IMR-90 (cell line): ENCODE data around the gene MB. TPM values are rescaled to one million over a fixed set of nuclear protein-coding genes. Genes with fewer than 3 reads are reported as not detected.

Source experiments
- ATAC-seq: fragments of 200-7000 bp; cut with Tn5 transposase; 2 replicates; pipeline ENCODE4 v1.9.1; 2020; ENCODE audit warnings: low read depth, mild to moderate bottlenecking, moderate library complexity
- BruUV-seq: library from RNA; stranded (reverse); fragments of 400-500 nt; replicated peaks from 2 replicates; lab custom pipeline; 2021; lab: Mats Ljungman, UMichigan
- CTCF ChIA-PET: fragments of 300-600 bp; formaldehyde crosslinking; extraction: SDS; loops from one replicate; lab custom pipeline; 2021; ENCODE audit warnings: antibody characterized with exemption; lab: Yijun Ruan, JAX
- POLR2A ChIA-PET: fragments of 300-600 bp; sonication (Branson Sonifier 250); formaldehyde crosslinking; loops from one replicate; lab custom pipeline; 2022; ENCODE audit warnings: antibody characterized with exemption; ENCODE audit not compliant: unreplicated experiment; lab: Charles Lee
- DNase-seq: peaks from one replicate; pipeline ENCODE4 v3.0.0; 2013
- H2AFZ ChIP-seq: replicated peaks from 2 replicates; pipeline ENCODE3; 2013; ENCODE audit warnings: low read length, mild to moderate bottlenecking; ENCODE audit not compliant: poor library complexity
- H2AK5ac ChIP-seq: 2 replicates; pipeline ENCODE4 v1.6.1; 2013; ENCODE audit warnings: low read depth, low read length, inconsistent platforms
- H2AK9ac ChIP-seq: replicated peaks from 2 replicates; pipeline ENCODE3; 2013; ENCODE audit warnings: mild to moderate bottlenecking, low read depth, low read length, moderate library complexity; ENCODE audit not compliant: poor library complexity
- H2BK120ac ChIP-seq: 2 replicates; pipeline ENCODE4 v1.6.1; 2013; ENCODE audit warnings: low read depth, low read length, inconsistent platforms
- H2BK15ac ChIP-seq: 3 replicates; pipeline ENCODE4 v1.6.1; 2013; ENCODE audit warnings: low read depth, low read length, inconsistent platforms
- H2BK20ac ChIP-seq: 2 replicates; pipeline ENCODE4 v1.6.1; 2013; ENCODE audit warnings: low read depth, mild to moderate bottlenecking, inconsistent platforms, low read length, moderate library complexity
- H2BK5ac ChIP-seq: 2 replicates; pipeline ENCODE4 v1.6.1; 2013; ENCODE audit warnings: mild to moderate bottlenecking, low read depth, low read length, inconsistent platforms; ENCODE audit not compliant: poor library complexity, severe bottlenecking
- H3K14ac ChIP-seq: replicated peaks from 2 replicates; pipeline ENCODE4 v1.6.1; 2013; ENCODE audit warnings: low read depth, low read length, inconsistent platforms
- H3K18ac ChIP-seq: 2 replicates; pipeline ENCODE4 v1.6.1; 2013; ENCODE audit warnings: low read depth, low read length, control low read depth
- H3K23ac ChIP-seq: 2 replicates; pipeline ENCODE4 v1.6.1; 2013; ENCODE audit warnings: low read depth, low read length, inconsistent platforms
- H3K27ac ChIP-seq: 2 replicates; pipeline ENCODE4 v1.5.1; 2013; ENCODE audit warnings: mild to moderate bottlenecking, control low read depth, low read length; ENCODE audit not compliant: insufficient read depth
- H3K27me3 ChIP-seq: 2 replicates; pipeline ENCODE4 v1.6.1; 2013; ENCODE audit warnings: low read length; ENCODE audit not compliant: control insufficient read depth, insufficient read depth
- H3K36me3 ChIP-seq: 2 replicates; pipeline ENCODE4 v1.6.1; 2013; ENCODE audit warnings: low read length, mixed read lengths; ENCODE audit not compliant: control insufficient read depth, insufficient read depth
- H3K4ac ChIP-seq: 2 replicates; pipeline ENCODE4 v1.6.1; 2013; ENCODE audit warnings: low read depth, low read length, inconsistent platforms
- H3K4me1 ChIP-seq: 2 replicates; pipeline ENCODE4 v1.6.1; 2013; ENCODE audit warnings: low read length, mixed read lengths; ENCODE audit not compliant: control insufficient read depth, insufficient read depth
- H3K4me2 ChIP-seq: 2 replicates; pipeline ENCODE4 v1.6.1; 2013; ENCODE audit warnings: low read depth, mild to moderate bottlenecking, control low read depth, low read length, moderate library complexity
- H3K4me3 ChIP-seq: 2 replicates; pipeline ENCODE4 v1.5.1; 2013; ENCODE audit warnings: low read depth, mild to moderate bottlenecking, control low read depth, low read length, moderate library complexity; ENCODE audit not compliant: insufficient read depth
- H3K56ac ChIP-seq: 2 replicates; pipeline ENCODE4 v1.6.1; 2013; ENCODE audit warnings: low read length, inconsistent platforms; ENCODE audit not compliant: insufficient read depth; ENCODE audit errors: extremely low read depth
- H3K79me1 ChIP-seq, 2 experiments: 2 replicates each; pipeline ENCODE4 v1.6.1; 2013; ENCODE audit warnings: low read length in 2 of 2, inconsistent platforms in 1 of 2, low read depth in 1 of 2
- H3K9ac ChIP-seq: 2 replicates; pipeline ENCODE4 v1.6.1; 2013; ENCODE audit warnings: low read depth, low read length, control low read depth
- H3K9me1 ChIP-seq: 2 replicates; pipeline ENCODE4 v1.6.1; 2013; ENCODE audit warnings: low read length, inconsistent platforms; ENCODE audit not compliant: insufficient read depth
- H3K9me3 ChIP-seq: 2 replicates; pipeline ENCODE4 v1.6.1; 2013; ENCODE audit warnings: low read length; ENCODE audit not compliant: control insufficient read depth, insufficient read depth
- H4K20me1 ChIP-seq: 2 replicates; pipeline ENCODE4 v1.6.1; 2013; ENCODE audit warnings: low read length, inconsistent platforms; ENCODE audit not compliant: insufficient read depth
- H4K5ac ChIP-seq: 2 replicates; pipeline ENCODE4 v1.6.1; 2013; ENCODE audit warnings: mild to moderate bottlenecking, low read depth, low read length, control low read depth
- H4K8ac ChIP-seq, 2 experiments: 2 replicates each; pipeline ENCODE4 v1.6.1; 2013; ENCODE audit warnings: low read depth in 2 of 2, low read length in 2 of 2, control low read depth in 1 of 2, inconsistent platforms in 1 of 2
- H4K91ac ChIP-seq: 2 replicates; pipeline ENCODE4 v1.6.1; 2013; ENCODE audit warnings: low read depth, low read length, inconsistent platforms; ENCODE audit not compliant: insufficient read depth
- BHLHE40 ChIP-seq: fragments of 150-350 bp; IDR thresholded peaks from 2 replicates; pipeline ENCODE4 v1.6.1; 2016; ENCODE audit warnings: mild to moderate bottlenecking, low read depth, low read length
- CEBPB ChIP-seq: IDR thresholded peaks from 2 replicates; pipeline ENCODE4 v1.6.1; 2012; ENCODE audit warnings: low read depth, low read length, improper control_type of control experiment
- CHD1 ChIP-seq: IDR thresholded peaks from 2 replicates; pipeline ENCODE4 v1.6.1; 2012; ENCODE audit warnings: low read depth, low read length, improper control_type of control experiment
- CTCF ChIP-seq: conservative IDR thresholded peaks from 2 replicates; pipeline ENCODE4 v1.5.1; 2012; ENCODE audit warnings: mild to moderate bottlenecking, low read depth, low read length, improper control_type of control experiment
- ELK1 ChIP-seq: fragments of 150-350 bp; IDR thresholded peaks from 2 replicates; pipeline ENCODE4 v1.6.1; 2016; ENCODE audit warnings: low read depth, mild to moderate bottlenecking, low read length, moderate library complexity, borderline replicate concordance
- FOS ChIP-seq: fragments of 150-350 bp; IDR thresholded peaks from 2 replicates; pipeline ENCODE4 v1.6.1; 2016; ENCODE audit warnings: low read depth, low read length
- MAFK ChIP-seq: IDR thresholded peaks from 2 replicates; pipeline ENCODE4 v1.6.1; 2012; ENCODE audit warnings: low read depth, low read length, improper control_type of control experiment
- MAZ ChIP-seq: IDR thresholded peaks from 2 replicates; pipeline ENCODE4 v1.6.1; 2012; ENCODE audit warnings: low read depth, mild to moderate bottlenecking, low read length, improper control_type of control experiment, moderate library complexity, borderline replicate concordance
- MXI1 ChIP-seq: IDR thresholded peaks from 2 replicates; pipeline ENCODE4 v1.6.1; 2012; ENCODE audit warnings: low read depth, mild to moderate bottlenecking, low read length, moderate library complexity, borderline replicate concordance
- NFE2L2 ChIP-seq: fragments of 150-350 bp; IDR thresholded peaks from 2 replicates; pipeline ENCODE4 v1.6.1; 2016; ENCODE audit warnings: low read depth, mild to moderate bottlenecking, low read length
- RAD21 ChIP-seq: IDR thresholded peaks from 2 replicates; pipeline ENCODE4 v1.6.1; 2012; ENCODE audit warnings: low read length, improper control_type of control experiment
- RCOR1 ChIP-seq: IDR thresholded peaks from 2 replicates; pipeline ENCODE4 v1.6.1; 2012; ENCODE audit warnings: mild to moderate bottlenecking, low read length, improper control_type of control experiment; ENCODE audit not compliant: insufficient replicate concordance
- RFX5 ChIP-seq: IDR thresholded peaks from 2 replicates; pipeline ENCODE4 v1.8.0; 2012; ENCODE audit warnings: low read depth, mild to moderate bottlenecking, low read length, moderate library complexity
- SMC3 ChIP-seq: fragments of 150-350 bp; IDR thresholded peaks from 2 replicates; pipeline ENCODE4 v1.6.1; 2016; ENCODE audit warnings: low read depth, mild to moderate bottlenecking, antibody characterized with exemption, low read length, moderate library complexity
- WGBS, 2 experiments: methylation state at CpG; one replicate each; pipeline versions ENCODE4 v1.1.5 to v1.1.7; 2013; ENCODE audit warnings: missing lambda C conversion rate in 2 of 2; ENCODE audit not compliant: insufficient read length in 1 of 2; ENCODE audit errors: extremely low coverage in 2 of 2; 5-methylcytosine and 5-hydroxymethylcytosine counted together
- dilution Hi-C: fragments of 300-500 bp; cut with HindIII; formaldehyde crosslinking; loops from one replicate; pipeline ENCODE4 v1.14.3; 2018; ENCODE audit warnings: low sequenced_read_pairs; ENCODE audit not compliant: unreplicated experiment
- in situ Hi-C: fragments of 300-500 bp; cut with MboI; formaldehyde crosslinking; loops from 3 replicates; pipeline ENCODE4 v1.14.3; 2019; ENCODE audit warnings: low sequenced_read_pairs, inconsistent platforms, mixed read lengths
- intact Hi-C: fragments of 100-400 bp; cut with micrococcal nuclease; formaldehyde crosslinking; loops from 2 replicates; pipeline ENCODE4 v1.10.0; 2022
- polyA plus RNA-seq, 3 experiments: library from polyadenylated mRNA; depleted of rRNA; stranded (reverse); fragments of >200 nt; gene quantifications; 2 replicates each; pipeline ENCODE4 v1.2.3, GENCODE V29; 2012; ENCODE audit warnings: low replicate concordance in 1 of 3
- total RNA-seq: library from RNA; depleted of rRNA; stranded (reverse); fragments of >200 nt; gene quantifications from 2 replicates; pipeline ENCODE4 v1.2.3, GENCODE V29; 2012
- TF ChIP-seq, protein P1 (sequence below): fragments of 150-350 bp; IDR thresholded peaks from 2 replicates; pipeline ENCODE4 v1.6.1; 2017; ENCODE audit warnings: mild to moderate bottlenecking, antibody characterized with exemption, low read length, low read depth

Gene MB
- total and polyA plus RNA-seq, 2 of the 4 experiments (the other 2 are of a cell fraction), result not detected

DNA sequence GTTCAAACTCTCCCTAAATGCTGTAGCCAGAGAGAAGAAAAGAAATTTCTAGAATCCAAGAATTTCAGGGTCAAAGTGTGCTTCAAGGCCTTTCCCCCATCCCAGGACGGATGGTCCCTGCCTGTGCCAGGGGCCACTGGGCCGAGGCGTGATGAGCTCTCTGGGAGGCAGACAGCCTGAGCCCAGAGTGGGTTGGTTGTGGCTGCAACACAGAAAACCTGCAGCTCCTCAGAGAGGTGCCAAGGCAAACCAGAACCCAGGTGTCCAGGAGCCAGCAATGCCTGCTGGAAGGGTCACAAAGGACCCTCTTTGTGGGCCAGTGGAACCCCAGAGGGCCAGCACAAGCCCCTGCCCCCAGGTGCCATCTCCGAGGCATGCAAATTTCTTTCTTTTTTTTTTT lies 28.5 kb upstream of the MB start:
- Histone ChIP-seq H2AFZ (no peak overlapping the region), H3K14ac (0 out of 2 replicates have a peak overlapping the region, but pooled peaks have one; percentile 32), H2AK9ac (no peak overlapping the region), H2BK15ac (0 out of 3 replicates have a peak overlapping the region, but pooled peaks have one; percentile 30), H3K4me1 (peaks cover 16% of the 10 kb centered on the region), H3K23ac (no peak overlapping the region), H4K5ac (0 out of 2 replicates have a peak overlapping the region, but pooled peaks have one; percentile 9), H3K4me3 (no peak overlapping the region), H3K56ac (no peak overlapping the region), H3K4ac (0 out of 2 replicates have a peak overlapping the region, but pooled peaks have one; percentile 64), H4K8ac (no peak overlapping the region), H3K27me3 (no peaks in the 10 kb centered on the region), H3K9me3 (no peaks in the 10 kb centered on the region), H2BK20ac (no peak overlapping the region; the same call in none of the 2 replicates), H3K36me3 (0 out of 2 replicates have a peak, but pooled peaks cover 2% of the 10 kb centered on the region), H3K27ac (no peak overlapping the region), H3K9me1 (peaks cover 14% of the 10 kb centered on the region), H3K4me2 (no peak overlapping the region), H3K18ac (peak overlapping the region; percentile 10; the same call in 1 of the 2 replicates), H4K20me1 (no peaks in the 10 kb centered on the region), H4K91ac (no peak overlapping the region), H2BK120ac (peak overlapping the region; percentile 21; the same call in 1 of the 2 replicates), H3K79me1 (peaks cover 8 to 22% of the 10 kb centered on the region in 2 experiments), H2BK5ac (no peak overlapping the region), H3K9ac (no peak overlapping the region), H2AK5ac (peak overlapping the region; percentile 78)
- in situ Hi-C loops, result no loop called here
- ChIA-PET POLR2A (no interaction called here), CTCF (interaction anchor here (0.6 kb wide), 1 partner anchor 15 kb away, joined by 6 read pairs; no protein-coding TSS in a partner anchor)
- BruUV-seq, result no TSS peak
- WGBS, 2 experiments, result no CpG with 5 or more reads among the region's 4 CpGs
- dilution Hi-C loops, result no loop called here
- intact Hi-C loops, result loop anchor here (5.0 kb wide), 2 partner anchors 97 to 192 kb away; no protein-coding TSS in a partner anchor
- no peak for ATAC-seq
- TF ChIP-seq ELK1 (no peak), SMC3 (no peak), RCOR1 (no peak), MXI1 (no peak), MAFK (no peak), RAD21 (no peak), RFX5 (no peak), CTCF (no peak), FOS (no peak), CHD1 (no peak), BHLHE40 (no peak), MAZ (no peak), NFE2L2 (no peak), CEBPB (no peak)
- TF ChIP-seq, protein P1, sequence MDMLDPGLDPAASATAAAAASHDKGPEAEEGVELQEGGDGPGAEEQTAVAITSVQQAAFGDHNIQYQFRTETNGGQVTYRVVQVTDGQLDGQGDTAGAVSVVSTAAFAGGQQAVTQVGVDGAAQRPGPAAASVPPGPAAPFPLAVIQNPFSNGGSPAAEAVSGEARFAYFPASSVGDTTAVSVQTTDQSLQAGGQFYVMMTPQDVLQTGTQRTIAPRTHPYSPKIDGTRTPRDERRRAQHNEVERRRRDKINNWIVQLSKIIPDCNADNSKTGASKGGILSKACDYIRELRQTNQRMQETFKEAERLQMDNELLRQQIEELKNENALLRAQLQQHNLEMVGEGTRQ, result no peak
- no peak for DNase-seq
